GM19372 (cell line): ENCODE measurements around the gene ABCA7.

ENCODE experiments used
- ATAC-seq: cut with Tn5 transposase; IDR thresholded peaks from one replicate; pipeline ENCODE4 v1.9.1; 2021; ENCODE audit warnings: mild to moderate bottlenecking, low read depth, moderate library complexity; ENCODE audit not compliant: unreplicated experiment

Gene ABCA7

GRCh38 chr19:1103708-1104310 lies 63.9 kb downstream of the ABCA7 start, which contains the start of gene GPX4:
GPX4 (plus strand) TSS chr19:1103994; CDS start chr19:1104044, 50 bp downstream.
- peak; percentile 80 for ATAC-seq

DNA sequence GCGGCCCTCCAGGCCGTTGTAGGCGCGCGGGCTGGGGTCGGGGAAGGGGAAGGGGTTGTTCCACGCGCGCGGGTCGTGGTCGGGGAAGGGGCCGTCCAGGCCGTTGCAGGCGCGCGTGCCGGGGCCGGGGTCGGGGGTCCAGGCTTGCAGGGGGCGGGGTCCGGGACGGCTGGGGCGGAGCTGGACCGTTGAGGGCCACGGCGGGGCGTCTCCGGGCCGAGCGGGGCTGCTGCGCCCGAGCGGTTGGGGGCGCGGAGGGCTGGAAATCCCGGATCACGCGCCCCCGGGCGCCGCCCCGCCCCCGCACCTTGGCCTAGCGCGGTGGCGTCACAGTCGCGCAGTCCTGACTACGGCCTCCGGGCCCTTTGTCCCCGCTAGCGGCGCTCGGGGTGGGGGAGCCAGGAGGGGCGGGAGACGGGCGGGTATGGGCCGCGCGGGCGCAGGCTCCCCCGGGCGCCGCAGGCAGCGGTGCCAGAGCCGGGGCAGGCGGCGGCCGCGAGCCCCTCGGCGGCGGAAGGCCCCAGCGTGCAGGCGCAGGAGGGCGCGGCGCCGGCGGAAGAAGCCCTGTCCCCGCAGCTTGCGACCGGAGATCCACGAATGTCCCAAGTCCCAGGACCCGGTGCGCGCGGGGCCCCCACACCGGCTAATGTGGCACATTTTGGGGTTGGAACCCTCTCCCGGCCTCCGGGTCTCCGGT lies 64.6 kb downstream of the ABCA7 start:
- ATAC-seq, result peak; percentile 35

GRCh38 chr19:1105008-1105872 lies 65.3 kb downstream of the ABCA7 start:
- ATAC-seq, result no peak

DNA sequence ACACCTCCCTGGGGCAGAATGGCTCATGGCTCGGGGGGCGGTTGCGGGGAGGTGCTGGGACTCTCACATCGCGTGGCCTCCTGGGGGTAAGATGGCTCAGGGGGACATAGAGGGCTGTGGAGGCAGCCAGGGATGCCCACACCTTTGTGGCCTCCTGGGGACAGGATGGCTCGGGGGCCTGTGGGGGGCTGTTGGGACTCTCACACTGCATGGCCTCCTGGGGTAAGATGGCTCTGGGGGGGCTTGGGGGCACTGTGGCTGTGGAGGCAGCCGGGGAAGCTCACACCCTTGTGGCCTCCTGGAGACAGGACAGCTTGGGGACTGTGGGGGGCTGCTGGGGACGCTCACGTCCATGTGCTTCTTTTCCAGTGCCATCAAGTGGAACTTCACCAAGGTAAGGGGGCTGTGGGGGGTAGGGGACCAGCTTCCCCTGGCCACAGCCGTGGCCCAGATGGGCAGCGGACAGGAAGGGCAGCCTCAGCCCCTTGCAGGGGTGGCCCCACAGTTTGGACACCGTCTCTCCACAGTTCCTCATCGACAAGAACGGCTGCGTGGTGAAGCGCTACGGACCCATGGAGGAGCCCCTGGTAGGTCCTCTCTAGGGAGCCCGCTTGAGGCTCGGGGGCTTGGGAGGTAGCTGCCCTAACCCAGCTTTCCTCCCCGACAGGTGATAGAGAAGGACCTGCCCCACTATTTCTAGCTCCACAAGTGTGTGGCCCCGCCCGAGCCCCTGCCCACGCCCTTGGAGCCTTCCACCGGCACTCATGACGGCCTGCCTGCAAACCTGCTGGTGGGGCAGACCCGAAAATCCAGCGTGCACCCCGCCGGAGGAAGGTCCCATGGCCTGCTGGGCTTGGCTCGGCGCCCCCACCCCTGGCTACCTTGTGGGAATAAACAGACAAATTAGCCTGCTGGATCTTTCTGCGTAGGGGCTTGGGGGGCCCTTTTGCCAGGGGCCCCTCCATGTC lies 66.2 kb downstream of the ABCA7 start:
- no peak for ATAC-seq

GRCh38 chr19:1106841-1107660 lies 67.1 kb downstream of the ABCA7 start:
- ATAC-seq, result no peak

DNA sequence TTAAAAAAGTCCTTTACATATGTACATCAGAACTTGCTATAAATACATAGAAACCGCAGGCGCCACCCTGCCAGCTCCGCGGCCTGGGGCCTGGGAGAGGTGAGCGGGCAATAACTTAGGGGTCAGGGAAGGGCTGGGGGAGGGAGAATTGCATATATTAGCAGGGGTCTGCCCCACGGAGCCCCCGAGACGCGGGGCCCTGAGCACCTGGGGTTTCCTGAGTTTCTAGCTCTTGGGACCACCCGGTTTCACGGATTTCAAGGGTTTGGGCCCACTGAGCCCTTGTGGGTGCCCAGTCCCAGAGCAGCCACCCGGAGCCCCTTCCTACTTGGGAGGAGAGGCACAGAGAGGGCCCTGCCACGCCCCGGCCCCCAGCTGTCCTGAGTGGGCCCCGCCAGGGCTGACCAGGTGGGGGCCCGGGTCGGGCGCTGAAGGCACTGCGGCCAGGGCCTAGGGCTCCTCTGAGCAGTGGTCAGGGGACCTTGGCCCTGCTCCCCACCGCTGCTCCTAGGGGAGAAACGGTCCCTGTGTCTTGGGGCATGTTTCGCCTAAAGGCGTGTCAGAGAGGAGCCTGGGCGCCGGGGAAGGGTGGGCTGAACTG lies 67.9 kb downstream of the ABCA7 start:
- no peak for ATAC-seq

DNA sequence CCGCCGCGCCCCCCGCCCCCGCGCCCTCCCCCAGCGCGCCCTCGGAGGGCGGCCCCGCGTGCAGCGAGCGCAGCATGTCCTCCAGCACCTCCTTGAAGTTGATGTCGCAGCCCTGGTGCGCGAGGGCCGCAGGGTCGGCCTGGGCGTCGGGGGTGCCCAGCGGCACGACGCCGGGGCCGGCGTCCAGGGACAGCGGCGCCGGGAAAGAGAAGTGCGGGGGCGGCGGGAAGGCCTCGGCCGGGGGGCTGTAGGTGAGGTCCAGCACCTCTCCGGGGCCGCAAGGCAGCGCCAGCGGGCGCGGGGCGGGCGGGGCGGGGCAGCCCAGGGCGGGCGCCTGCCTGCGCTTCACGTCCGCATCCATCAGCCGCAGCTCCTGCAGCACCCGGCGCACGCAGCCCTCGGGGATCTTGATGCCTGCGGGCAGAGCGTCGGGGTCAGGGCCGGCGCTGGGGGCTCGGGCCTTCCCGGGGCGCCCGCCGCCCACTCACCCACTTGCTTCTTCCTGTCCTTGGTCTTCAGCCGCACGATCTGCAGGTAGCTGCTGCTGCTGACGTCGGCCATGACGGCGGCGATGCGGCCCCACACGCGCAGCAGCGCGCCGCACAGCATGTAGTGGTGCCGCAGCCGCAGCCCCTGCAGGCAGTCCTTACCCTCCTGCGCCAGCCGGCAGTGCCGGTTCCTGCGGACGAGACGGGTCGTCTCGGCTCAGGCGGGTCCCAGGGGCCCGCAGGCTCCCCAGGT lies 68.6 kb downstream of the ABCA7 start:
- no peak for ATAC-seq

- ATAC-seq, result no peak
Measured at GRCh38 chr19:1109032-1109551, 69.2 kb downstream of the ABCA7 start.

- no peak for ATAC-seq
Measured at GRCh38 chr19:1109697-1110671, 70.1 kb downstream of the ABCA7 start.

- ATAC-seq, result no peak
Measured at GRCh38 chr19:1110809-1111640, 71.1 kb downstream of the ABCA7 start.

- no peak for ATAC-seq
Measured at GRCh38 chr19:1111641-1112267, 71.8 kb downstream of the ABCA7 start.

- no peak for ATAC-seq
Measured at GRCh38 chr19:1112268-1113029, 72.5 kb downstream of the ABCA7 start.

DNA sequence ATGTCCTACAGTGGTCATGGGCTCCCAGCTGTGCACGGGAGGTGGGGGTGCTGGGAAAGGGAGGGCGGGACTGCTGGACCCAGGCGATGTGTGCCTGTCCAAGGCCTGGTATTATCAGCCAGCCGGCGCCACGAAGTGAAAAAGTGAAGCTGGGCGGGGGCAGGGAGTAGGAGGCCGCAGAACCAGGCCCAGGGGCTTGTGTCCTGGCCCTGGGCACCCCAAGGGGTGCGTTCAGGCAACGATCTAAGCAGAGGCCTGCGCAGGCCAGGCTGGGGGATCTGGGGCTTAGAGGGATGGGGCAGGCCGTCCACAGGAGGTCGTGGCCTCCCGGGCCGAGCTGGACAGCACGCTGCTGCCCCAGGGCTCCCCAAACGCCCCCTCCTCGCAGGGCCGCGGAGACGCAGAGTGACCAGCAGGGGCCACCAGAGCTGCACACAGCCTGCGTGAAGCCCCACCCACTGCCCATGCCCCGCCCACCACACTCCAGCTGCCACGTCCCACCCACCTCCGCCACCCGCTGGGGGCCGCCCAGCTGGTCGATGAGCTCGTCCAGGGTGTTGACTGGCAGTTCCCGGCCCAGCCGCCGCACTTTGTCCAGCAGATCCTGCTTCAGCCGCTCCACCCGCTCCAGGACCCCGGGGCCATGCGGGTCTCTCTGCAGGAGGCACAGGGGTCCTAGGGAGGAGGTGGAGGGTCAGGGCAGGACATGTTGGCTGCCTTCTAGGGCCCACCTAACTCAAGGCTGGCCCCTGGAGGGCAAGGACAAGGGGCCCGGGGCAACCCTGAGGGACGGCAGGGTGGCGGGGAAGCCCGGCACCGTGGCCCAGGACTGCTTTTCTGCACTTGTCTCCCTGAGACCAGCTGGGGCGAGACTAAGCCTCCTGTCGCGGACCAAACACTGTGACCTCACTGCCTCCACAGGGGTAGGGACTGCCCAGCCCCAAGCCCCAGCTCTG lies 73.4 kb downstream of the ABCA7 start:
- ATAC-seq, result no peak

GRCh38 chr19:1113986-1114483 lies 74.1 kb downstream of the ABCA7 start:
- ATAC-seq, result no peak
